ENCODE data around the gene MEF2A.
A peak's percentile ranks its signal among the peaks of the same experiment; 100 is the strongest.

Gene MEF2A

DNA sequence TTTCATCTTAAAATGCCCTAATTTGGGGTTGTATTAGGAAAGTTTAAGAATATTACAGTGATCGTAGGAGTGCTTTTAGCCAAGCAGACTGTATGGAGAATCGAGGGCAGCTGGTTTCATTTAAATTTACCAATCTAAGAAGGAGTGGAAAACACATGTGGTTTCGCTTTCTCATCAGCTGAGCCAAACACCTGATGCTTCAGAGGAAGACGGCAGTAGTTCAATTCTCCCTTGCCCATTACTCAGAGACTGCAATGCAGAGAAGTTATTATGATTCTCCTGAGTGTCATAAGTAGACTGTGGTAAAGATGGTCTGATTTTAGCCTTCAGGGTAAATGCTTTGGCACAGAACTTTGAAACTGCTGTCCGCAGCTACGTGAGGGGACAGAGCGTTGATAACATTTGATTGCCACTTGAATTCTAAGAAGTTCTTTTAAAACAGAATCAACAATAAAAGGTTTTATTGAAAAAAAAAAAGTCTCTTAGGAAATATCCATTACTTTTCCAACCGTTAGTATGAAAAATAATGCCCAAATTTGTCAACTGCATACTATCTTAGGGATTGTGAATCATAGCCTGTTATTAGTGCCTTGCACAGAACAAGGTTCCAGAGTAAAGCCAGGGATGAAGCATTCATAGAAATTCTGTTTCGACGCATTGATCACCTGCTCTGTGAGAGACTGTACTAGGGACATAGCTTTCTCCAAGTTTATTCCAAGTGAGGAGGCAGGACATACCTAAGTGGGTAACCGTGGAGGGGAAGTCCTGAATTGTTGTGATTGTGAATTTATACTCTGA, 141.9 kb downstream of the MEF2A start:
- peak; percentile 53 for DNase-seq

DNA sequence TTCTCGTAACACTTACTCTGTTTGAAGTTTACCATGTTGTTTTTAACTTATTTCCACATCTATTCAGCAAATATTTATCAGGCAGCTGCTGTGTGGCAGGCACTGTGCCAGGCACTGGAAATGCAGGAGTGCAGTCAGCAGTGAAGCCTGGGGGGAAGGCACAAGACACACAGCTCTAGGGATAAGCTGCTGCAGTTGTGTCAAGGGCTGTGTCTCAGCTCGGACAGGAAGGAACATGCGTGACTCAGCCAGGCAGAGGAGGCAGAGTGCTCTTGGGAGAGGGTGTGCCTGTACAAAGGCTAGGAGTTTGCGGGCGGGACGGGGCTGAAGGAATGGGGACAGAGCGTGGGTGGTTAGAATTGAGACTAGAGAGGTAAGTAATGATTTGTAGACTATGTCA, 142.8 kb downstream of the MEF2A start:
- DNase-seq = peak; percentile 77

- DNase-seq = no peak
Observed at GRCh38 chr15:99709243-99709986, 143.6 kb downstream of the MEF2A start.

GRCh38 chr15:99711625-99712024, 145.8 kb downstream of the MEF2A start:
- DNase-seq = no peak

DNA sequence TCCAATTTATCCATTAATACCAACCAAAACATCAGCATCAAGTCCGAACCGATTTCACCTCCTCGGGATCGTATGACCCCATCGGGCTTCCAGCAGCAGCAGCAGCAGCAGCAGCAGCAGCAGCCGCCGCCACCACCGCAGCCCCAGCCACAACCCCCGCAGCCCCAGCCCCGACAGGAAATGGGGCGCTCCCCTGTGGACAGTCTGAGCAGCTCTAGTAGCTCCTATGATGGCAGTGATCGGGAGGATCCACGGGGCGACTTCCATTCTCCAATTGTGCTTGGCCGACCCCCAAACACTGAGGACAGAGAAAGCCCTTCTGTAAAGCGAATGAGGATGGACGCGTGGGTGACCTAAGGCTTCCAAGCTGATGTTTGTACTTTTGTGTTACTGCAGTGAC, 146.6 kb downstream of the MEF2A start:
- no peak for DNase-seq

GRCh38 chr15:99716540-99717095, 150.8 kb downstream of the MEF2A start:
- DNase-seq = no peak

- no peak for DNase-seq
Observed at GRCh38 chr15:99717161-99718009, 151.6 kb downstream of the MEF2A start.

DNA sequence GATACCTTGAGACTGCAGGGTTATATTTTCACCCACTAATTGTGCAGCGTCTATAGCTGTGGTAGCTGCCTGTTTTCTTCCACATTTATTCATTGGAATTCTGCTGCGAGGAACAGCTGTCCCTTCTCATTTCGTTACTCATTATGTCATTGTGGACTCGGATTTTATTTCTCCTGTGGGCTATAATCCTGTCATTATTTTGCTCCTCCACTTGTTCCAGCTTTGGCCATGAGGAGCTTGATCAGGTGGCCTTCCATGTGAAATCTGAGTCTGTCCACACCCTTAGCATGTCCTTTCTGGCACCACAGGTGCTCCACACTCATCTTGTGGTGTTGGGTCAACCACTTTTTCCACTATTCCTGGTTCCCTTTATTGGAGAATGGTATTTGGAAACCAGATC, 152.6 kb downstream of the MEF2A start:
- no peak for DNase-seq

GRCh38 chr15:99719096-99719541, 153.3 kb downstream of the MEF2A start:
- DNase-seq = peak; percentile 67

DNA sequence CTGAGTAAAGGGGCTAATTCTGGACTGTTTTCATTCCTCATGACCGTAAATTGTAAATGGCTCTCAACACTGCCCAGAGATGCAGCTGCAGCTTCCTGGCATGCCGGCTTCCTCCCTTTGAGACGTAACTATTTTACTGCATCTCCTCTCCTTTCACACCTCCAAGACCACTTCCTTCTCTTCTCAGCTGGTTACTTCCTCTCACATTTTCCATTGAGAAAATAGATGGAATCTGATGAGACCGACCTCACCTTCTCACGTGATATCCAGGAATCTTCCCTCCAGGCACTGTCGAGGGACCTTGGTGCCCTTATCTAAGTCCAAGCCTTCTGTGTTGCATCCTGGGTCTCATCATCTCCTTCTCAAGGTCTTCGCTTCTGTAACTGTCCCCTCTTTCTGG, 154.7 kb downstream of the MEF2A start:
- DNase-seq = no peak

DNA sequence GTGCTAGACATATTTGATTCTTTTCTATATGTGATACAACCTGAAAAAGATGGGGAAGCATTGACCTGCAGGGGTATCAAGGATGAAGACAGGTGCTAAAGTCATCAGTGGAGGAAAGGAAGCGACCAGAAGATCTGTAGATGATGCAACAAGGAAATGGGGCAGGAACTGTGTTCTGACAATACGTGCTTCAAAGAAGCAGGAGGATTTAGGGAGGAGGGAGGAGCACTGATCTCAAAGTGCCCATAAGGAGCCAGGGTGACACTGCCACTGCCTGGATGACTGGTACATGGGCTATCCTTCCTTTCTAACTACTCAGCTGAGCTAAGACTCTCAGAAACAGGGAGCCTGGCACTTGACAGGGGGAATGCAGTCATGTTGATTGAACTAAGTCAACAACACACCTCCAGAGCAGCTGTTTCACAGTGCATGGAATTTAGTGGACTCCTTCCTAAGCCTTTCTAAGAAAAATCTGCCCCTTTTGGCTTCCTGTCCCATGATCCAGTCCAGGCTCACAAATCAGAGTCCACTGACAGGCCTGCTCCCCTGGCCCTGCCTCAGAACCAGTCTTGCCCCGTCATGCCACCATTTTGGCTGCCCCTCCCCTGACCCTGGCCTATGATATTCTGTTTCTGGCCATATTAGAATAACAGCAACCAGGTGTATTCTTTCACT, 155.5 kb downstream of the MEF2A start:
- no peak for DNase-seq

DNA sequence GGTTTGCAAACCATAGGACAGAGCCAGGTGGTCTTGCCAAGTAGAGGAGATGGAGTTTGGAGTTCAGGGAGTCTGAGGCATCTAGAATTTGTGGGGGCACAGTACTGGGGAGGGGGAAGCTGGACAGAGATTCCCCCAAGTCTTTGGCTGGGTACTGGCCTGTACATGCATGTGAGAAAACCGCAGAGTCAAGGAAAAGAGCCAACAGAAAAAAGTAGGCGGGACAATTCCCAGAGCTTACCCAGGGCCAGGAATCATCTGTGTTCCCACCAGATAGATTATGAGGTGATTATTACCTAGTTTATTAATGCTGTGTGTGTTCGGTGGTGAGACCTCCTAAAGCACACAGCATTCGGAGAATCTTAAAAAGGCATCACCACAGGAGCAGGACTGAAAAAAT, 156.1 kb downstream of the MEF2A start:
- no peak for DNase-seq

GRCh38 chr15:99722406-99722805, 156.6 kb downstream of the MEF2A start:
- no peak for DNase-seq

- DNase-seq = no peak
Observed at GRCh38 chr15:99726333-99726732, 160.5 kb downstream of the MEF2A start.

DNA sequence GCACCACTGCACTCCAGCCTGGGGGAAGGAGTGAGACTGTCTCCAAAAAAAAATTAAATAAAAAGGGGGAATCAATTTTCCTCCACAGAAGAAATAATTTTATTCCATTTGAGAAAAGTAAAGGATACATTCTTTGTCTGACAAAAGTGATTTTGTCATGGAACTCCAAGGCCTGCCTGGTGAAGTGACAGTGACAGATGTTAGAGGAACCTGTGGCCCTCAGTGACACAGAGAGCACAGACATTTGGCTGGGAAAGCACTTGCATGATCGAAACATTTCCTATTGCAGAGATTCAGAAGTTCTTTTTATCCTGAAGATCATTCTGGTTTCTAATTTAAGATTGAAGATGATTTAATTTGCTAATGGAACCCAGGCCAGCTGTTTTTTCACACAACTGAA, 161.5 kb downstream of the MEF2A start:
- no peak for DNase-seq

DNA sequence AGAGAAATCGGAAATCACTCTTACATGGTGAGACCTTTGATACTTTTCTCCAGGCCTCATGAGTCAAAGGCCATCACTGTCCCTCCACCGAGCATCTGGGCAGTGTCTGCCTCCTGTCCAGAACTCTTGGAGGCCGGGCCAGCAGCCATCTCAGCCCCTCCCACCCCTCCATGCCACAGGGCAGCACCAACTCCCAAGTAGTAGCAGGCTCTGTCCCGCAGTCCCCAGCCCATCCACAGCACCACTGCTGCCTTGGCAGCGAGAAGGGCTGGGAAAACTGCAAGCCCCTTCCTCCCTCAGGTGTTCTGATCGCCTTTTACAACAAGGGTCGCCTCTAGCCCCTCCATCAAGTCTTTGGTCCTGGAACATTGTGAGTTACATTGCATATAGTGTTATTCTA, 161.9 kb downstream of the MEF2A start:
- no peak for DNase-seq

GRCh38 chr15:99728916-99729315, 163.1 kb downstream of the MEF2A start:
- DNase-seq = no peak

- no peak for DNase-seq
Observed at GRCh38 chr15:99729327-99729726, 163.5 kb downstream of the MEF2A start.

DNA sequence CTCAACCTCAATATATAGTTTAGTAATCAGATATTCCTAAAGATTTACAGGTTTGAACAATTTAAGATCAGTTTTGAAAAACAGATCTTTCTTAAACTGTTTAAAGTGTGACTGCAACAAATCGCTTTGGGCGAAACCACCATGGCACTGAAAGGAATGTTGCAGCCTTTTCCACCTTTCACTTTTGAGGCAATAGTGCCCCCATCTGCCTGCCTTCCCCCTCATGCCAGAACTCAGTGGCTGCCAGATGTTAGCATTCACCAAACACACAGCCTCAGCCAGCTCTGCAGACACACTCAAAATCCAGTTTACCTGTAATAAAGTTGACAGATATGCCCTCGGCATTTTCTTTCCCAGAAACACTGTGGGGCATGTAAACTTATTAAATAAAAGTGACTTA, 164.1 kb downstream of the MEF2A start:
- DNase-seq = peak; percentile 32

- no peak for DNase-seq
Observed at GRCh38 chr15:99731336-99732123, 165.7 kb downstream of the MEF2A start.

- DNase-seq = no peak
Observed at GRCh38 chr15:99732124-99732750, 166.5 kb downstream of the MEF2A start.

Data from fibroblast of skin of right biceps (primary cell).